Measurements from ENCODE around the gene INCENP. TPM values are rescaled to one million over a fixed set of nuclear protein-coding genes. Genes with fewer than 3 reads are reported as not detected.

Gene INCENP
- polyA plus RNA-seq, 2 of the 4 experiments (the other 2 are of a cell fraction) = 29.5 to 55.8 TPM

DNA sequence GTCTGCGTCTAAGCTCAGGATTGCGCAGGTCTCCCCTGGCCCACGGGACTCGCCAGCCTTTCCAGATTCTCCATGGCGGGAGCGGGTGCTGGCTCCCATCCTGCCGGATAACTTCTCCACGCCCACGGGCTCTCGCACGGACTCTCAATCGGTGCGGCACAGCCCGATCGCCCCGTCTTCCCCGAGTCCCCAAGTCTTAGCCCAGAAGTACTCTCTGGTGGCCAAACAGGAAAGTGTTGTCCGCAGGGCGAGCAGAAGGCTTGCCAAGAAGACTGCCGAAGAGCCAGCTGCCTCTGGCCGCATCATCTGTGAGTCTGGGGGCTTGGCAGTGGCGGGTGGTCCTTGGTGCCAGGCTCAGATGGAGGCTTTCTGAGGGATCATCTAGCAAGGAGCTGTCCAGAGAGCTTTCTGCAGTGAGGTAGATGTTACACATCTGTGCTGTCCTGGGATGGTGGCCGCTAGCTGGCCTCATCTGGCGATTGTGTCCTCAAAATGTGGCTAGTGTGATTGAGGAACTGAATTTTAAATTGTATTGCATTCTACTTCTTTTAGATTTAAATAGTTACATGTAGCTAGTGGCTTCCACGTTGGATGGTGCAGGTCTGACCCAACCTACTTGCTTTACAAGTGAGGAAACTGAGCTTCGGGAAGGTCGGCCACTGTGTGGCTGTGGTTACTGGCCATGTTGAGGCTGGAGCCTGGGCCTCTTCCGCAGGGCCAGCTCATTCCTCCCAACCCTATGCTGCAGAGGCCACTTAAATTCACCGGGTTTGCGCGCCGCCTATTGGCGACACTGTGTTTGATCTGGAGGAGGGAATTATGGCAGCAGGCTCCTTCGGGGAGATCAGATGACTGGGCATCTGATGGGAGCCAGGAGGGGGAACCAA lies 6.7 kb downstream of the INCENP start:
- DNase-seq (ENCODE audit: low read depth in 1 of 2, low spot score in 1 of 2) (no peak), ATAC-seq (peak in 1 of 2 experiments; percentile 31; a peak in 2 of 6 replicates), FAIRE-seq (no peak)
- Histone ChIP-seq H3K27ac (no peak overlapping the region), H3K4me3 (no peak overlapping the region), H3K4me2 (no peak overlapping the region), H3K4me1 (peaks cover 10% of the 10 kb centered on the region), H3K9me3 (no peaks in the 10 kb centered on the region)
- POLR2A ChIA-PET = no interaction called here
- CTCF ChIA-PET = interaction anchor here (0.6 to 3.8 kb wide), 8 partner anchors 10 to 1347 kb away, joined by 3 to 23 read pairs (median 4); no protein-coding TSS in a partner anchor
- WGBS (ENCODE audit: missing lambda C conversion rate) = 94% methylated on average over 23 of the region's 34 CpGs
- TF ChIP-seq MAFK (IDR thresholded peaks at IDR 0.05; ENCODE audit: partially characterized antibody) (no peak), CBX8 (IDR thresholded peaks at IDR 0.05) (no peak), NFE2L2 (conservative IDR thresholded peaks at IDR 0.05; ENCODE audit: low read length) (no peak)

DNA sequence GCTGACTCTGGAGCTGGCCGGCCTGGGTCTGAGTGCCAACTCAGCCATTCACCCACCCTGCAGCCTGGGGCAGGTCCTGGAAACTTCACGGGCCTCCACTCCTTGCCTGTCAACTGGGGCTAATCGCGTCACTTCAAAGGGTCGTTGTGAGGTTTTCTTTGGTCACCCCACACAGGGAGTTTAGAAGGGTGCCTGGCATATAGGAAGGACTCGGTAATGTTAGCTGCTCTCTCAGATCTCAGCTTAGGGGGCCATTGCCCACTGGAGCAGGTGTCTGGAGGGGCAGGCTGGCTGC lies 7.3 kb downstream of the INCENP start:
- CTCF ChIA-PET = interaction anchor here (0.6 to 3.8 kb wide), 5 partner anchors 11 to 1347 kb away, joined by 3 to 23 read pairs (median 7); no protein-coding TSS in a partner anchor
- H3K4me3 ChIP-seq = no peak overlapping the region
- TF ChIP-seq NFE2L2 (conservative IDR thresholded peaks at IDR 0.05; ENCODE audit: low read length) (no peak), EP300 (IDR thresholded peaks at IDR 0.05) (no peak), RNF2 (IDR thresholded peaks at IDR 0.05; ENCODE audit: borderline replicate concordance, low read depth) (no peak), PBX3 (IDR thresholded peaks at IDR 0.05) (no peak), GATA3 (IDR thresholded peaks at IDR 0.05; ENCODE audit: borderline replicate concordance) (no peak), NPAS2 (CRISPR knock-in tag; IDR thresholded peaks at IDR 0.05; ENCODE audit: borderline replicate concordance) (no peak)
- TF ChIP-seq, protein P1, sequence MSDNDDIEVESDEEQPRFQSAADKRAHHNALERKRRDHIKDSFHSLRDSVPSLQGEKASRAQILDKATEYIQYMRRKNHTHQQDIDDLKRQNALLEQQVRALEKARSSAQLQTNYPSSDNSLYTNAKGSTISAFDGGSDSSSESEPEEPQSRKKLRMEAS (IDR thresholded peaks at IDR 0.05) = no peak
- TF ChIP-seq, protein P2, sequence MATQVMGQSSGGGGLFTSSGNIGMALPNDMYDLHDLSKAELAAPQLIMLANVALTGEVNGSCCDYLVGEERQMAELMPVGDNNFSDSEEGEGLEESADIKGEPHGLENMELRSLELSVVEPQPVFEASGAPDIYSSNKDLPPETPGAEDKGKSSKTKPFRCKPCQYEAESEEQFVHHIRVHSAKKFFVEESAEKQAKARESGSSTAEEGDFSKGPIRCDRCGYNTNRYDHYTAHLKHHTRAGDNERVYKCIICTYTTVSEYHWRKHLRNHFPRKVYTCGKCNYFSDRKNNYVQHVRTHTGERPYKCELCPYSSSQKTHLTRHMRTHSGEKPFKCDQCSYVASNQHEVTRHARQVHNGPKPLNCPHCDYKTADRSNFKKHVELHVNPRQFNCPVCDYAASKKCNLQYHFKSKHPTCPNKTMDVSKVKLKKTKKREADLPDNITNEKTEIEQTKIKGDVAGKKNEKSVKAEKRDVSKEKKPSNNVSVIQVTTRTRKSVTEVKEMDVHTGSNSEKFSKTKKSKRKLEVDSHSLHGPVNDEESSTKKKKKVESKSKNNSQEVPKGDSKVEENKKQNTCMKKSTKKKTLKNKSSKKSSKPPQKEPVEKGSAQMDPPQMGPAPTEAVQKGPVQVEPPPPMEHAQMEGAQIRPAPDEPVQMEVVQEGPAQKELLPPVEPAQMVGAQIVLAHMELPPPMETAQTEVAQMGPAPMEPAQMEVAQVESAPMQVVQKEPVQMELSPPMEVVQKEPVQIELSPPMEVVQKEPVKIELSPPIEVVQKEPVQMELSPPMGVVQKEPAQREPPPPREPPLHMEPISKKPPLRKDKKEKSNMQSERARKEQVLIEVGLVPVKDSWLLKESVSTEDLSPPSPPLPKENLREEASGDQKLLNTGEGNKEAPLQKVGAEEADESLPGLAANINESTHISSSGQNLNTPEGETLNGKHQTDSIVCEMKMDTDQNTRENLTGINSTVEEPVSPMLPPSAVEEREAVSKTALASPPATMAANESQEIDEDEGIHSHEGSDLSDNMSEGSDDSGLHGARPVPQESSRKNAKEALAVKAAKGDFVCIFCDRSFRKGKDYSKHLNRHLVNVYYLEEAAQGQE (IDR thresholded peaks at IDR 0.05) = no peak
- H3K4me1 ChIP-seq = peaks cover 6% of the 10 kb centered on the region; the same call in 1 of the 3 replicates
- 93% methylated on average over 6 of the region's 6 CpGs for WGBS (ENCODE audit: missing lambda C conversion rate)
- FAIRE-seq = no peak
- no peak for DNase-seq (ENCODE audit: low read depth in 1 of 2, low spot score in 1 of 2)
- no peaks in the 10 kb centered on the region for H3K9me3 ChIP-seq
- POLR2A ChIA-PET = no interaction called here
- no peak overlapping the region for H3K4me2 ChIP-seq
- no peak for ATAC-seq
- no peak overlapping the region for H3K27ac ChIP-seq

- ChIA-PET CTCF (interaction anchor here (1.0 to 3.8 kb wide), 3 partner anchors 8 to 23 kb away, joined by 3 to 23 read pairs (median 10); no protein-coding TSS in a partner anchor), POLR2A (no interaction called here)
- Histone ChIP-seq H3K9me3 (no peaks in the 10 kb centered on the region), H3K27ac (no peak overlapping the region), H3K4me2 (no peak overlapping the region), H3K4me1 (peaks cover 6% of the 10 kb centered on the region; the same call in 1 of the 3 replicates), H3K4me3 (no peak overlapping the region)
- ATAC-seq (0 out of 6 replicates have a peak, but pooled peaks of 1 of the 2 experiments have one; percentile 19), FAIRE-seq (no peak), DNase-seq (ENCODE audit: low read depth in 1 of 2, low spot score in 1 of 2) (no peak)
- TF ChIP-seq FOXS1 (CRISPR knock-in tag; IDR thresholded peaks at IDR 0.05) = no peak
- TF ChIP-seq E2F6 (IDR thresholded peaks at IDR 0.05; ENCODE audit: borderline replicate concordance, low read depth) = no peak
- no peak for TF ChIP-seq GATA3 (IDR thresholded peaks at IDR 0.05; ENCODE audit: borderline replicate concordance)
- no peak for TF ChIP-seq CEBPB (IDR thresholded peaks at IDR 0.05)
- no peak for TF ChIP-seq HOXA7 (CRISPR knock-in tag; IDR thresholded peaks at IDR 0.05)
- TF ChIP-seq, protein P1 (IDR thresholded peaks at IDR 0.05) = no peak
- no peak for TF ChIP-seq JUN (IDR thresholded peaks at IDR 0.05)
- TF ChIP-seq KDM5A (IDR thresholded peaks at IDR 0.05) = no peak
- TF ChIP-seq BHLHE40 (IDR thresholded peaks at IDR 0.05; ENCODE audit: low read depth, low read length) = no peak
- TF ChIP-seq MYC (IDR thresholded peaks at IDR 0.05; ENCODE audit: borderline replicate concordance, low read length) = no peak
- TF ChIP-seq FOSB (CRISPR knock-in tag; IDR thresholded peaks at IDR 0.05) = no peak
- no peak for TF ChIP-seq FOSL2 (IDR thresholded peaks at IDR 0.05)
- no peak for TF ChIP-seq FOSL2 (CRISPR knock-in tag; IDR thresholded peaks at IDR 0.05)
- TF ChIP-seq PHF8 (IDR thresholded peaks at IDR 0.05; ENCODE audit: borderline replicate concordance, low read depth) = no peak
- no peak for TF ChIP-seq NR3C1 (IDR thresholded peaks at IDR 0.05)
- no peak for TF ChIP-seq ZFP36 (IDR thresholded peaks at IDR 0.05; ENCODE audit: borderline replicate concordance, partially characterized antibody)
- TF ChIP-seq CHD4 (IDR thresholded peaks at IDR 0.05; ENCODE audit: borderline replicate concordance) = no peak
- WGBS (ENCODE audit: missing lambda C conversion rate) = 85% methylated on average over 5 of the region's 6 CpGs
Observed at GRCh38 chr11:62132191-62132590, 8.4 kb downstream of the INCENP start.
